ENCODE measurements around the gene EVC2.

EVC2 gene

DNA sequence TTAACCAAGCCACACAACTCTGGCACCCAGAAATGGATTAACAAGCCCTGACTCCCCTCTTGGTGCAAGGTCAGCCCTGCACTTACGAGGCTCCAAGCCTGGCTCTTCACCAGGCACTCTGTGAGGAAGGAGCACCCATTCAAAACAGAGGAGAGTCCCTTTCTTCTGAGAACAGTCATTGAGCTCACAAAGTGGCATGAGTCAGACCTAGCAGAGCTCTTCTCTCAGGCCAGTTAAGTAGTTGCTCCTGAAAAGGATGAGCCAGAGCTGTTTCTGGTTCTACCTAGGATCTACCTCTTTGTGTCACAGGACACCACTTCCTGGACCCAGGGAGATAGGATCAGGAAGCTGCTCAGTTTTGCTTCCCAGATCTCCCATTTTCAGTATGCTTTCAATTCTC lies 48.2 kb downstream of the EVC2 start:
- DNase-seq = no peak

DNA sequence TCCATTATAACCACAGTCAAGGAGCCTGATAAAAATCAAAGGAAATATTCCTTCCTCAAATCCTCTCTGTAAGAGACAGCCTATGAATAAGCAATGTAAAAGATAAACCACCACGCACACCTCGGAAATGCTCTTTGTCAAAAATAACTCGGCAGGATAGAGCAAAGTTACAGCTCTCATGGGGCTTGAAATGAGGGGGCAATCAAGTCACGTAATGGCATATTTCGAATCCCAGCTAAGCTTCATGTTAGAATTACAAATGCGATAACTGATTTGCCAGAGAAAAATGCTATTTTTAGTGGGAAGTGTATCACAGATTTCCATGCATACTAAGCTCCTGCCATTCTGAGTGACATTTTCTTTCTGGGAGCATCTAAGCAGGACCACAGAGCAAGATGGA lies 49.4 kb downstream of the EVC2 start:
- DNase-seq = no peak

DNA sequence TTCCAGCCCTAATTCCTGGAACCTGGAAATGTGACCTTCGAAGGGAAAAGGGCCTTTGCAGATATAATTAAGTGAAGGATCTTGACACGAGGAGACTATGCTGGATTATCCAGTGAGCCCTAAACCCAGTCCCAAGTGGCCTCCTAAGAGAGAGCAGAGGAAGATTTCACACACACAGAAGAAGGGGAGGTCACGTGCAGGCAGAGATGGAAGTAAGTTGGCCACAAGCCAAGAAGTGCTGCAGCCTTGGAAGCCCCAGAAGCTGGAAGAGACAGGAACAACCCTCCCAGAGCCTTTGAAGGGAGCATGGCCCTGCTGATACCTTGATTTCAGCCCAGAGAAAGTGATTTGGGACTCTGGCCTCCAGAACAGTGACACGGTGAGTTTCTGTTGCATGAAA lies 51.9 kb downstream of the EVC2 start:
- DNase-seq = no peak

DNA sequence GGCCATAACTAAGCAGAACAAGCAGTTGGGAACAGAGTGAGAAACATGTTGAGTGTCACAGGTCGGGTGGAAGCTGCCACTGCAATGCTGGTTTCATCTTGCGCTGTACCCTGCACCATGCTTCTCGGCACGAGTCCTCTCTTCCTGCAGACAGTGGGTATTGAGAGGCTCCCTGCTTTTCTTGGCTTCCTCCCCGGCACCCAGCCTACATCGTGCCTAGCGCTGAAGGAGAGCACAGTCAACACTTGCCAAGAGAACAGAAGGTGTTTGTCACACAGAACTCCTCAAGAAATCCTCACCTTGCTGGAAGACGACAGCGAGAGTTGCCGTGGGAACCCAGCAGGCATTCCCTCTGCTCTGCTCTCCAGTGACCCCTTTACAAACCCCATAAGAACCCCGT lies 53.6 kb downstream of the EVC2 start:
- no peak for DNase-seq

- DNase-seq = no peak
Observed at GRCh38 chr4:5651089-5651488, 57.3 kb downstream of the EVC2 start.

GRCh38 chr4:5650040-5650439 lies 58.3 kb downstream of the EVC2 start:
- DNase-seq = no peak

- no peak for DNase-seq
Observed at GRCh38 chr4:5647351-5647750, 61.0 kb downstream of the EVC2 start.

DNA sequence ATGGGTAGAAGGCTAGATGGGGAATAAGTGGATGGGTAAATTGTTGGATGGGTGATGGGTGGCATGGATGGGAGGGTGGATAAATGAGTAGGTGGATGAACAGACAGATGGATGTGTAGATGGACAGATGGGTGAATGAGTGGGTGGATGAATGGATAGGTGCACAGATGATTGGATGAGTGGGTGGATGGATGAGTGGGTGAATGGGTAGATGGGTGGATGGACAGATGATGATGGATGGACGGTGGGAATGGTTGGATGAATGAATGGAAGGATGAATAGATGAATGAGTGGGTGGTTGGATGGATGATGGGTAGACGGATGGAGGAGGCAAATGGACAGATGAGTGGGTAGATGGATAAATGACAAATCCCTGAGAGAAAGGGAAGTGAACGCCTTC lies 68.3 kb downstream of the EVC2 start:
- DNase-seq = no peak

DNA sequence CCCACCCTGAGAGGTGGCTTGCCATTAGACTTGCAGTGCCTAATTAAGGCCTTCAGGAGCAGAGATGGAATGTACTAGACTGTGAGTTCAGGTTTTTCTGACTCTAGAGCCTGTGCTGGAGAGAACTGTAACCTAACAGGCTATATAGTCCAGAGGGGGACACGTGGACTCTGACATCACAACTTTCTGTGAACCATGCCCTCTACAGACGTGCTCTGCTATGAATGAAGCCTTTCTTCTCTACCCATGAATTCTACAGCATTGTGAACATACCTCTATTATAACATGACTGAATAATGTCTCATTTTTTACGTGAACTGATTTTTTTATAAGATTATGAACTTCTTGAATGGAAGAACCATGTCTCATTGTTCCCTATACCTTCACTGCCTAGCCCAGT lies 68.8 kb downstream of the EVC2 start:
- no peak for DNase-seq

GRCh38 chr4:5638976-5639375 lies 69.4 kb downstream of the EVC2 start:
- no peak for DNase-seq

GRCh38 chr4:5638316-5638715 lies 70.0 kb downstream of the EVC2 start:
- no peak for DNase-seq

GRCh38 chr4:5636766-5637670 lies 71.3 kb downstream of the EVC2 start:
- no peak for DNase-seq

- DNase-seq = no peak
Observed at GRCh38 chr4:5635826-5636195, 72.5 kb downstream of the EVC2 start.

DNA sequence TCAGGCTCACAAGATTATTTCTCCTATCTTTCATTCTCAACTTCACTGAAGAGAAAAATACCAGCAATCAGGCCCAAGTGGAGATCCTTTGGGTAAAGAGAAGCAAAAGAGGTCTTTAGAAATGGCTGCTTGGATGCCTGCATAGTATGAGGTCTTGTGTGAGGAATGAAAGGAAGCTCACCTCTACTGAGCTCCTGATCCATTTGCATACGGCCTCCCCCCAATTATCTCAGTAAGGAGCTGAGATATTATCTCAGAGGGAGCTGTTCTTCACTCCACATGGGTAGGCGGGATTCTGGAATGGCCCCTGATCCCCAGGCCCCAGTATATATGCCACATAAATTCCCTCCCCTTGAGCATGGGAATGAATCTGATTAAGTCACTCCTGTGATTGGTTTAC lies 75.8 kb downstream of the EVC2 start:
- no peak for DNase-seq

DNA sequence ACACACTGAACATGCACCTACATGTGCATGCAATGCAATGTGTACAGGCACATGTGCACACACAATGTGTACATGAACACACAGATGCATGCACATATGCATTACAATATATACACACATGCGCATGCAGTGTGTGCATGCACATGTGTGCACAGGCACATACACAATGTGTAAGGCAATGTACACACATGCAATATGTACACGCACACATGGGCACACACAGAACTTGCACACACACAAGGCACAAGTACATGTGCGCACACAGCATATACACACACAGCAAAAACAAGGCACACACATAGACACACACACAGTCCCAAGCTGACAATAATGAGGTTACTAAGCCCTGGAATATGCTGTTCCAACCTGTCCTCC lies 76.3 kb downstream of the EVC2 start:
- DNase-seq = no peak

DNA sequence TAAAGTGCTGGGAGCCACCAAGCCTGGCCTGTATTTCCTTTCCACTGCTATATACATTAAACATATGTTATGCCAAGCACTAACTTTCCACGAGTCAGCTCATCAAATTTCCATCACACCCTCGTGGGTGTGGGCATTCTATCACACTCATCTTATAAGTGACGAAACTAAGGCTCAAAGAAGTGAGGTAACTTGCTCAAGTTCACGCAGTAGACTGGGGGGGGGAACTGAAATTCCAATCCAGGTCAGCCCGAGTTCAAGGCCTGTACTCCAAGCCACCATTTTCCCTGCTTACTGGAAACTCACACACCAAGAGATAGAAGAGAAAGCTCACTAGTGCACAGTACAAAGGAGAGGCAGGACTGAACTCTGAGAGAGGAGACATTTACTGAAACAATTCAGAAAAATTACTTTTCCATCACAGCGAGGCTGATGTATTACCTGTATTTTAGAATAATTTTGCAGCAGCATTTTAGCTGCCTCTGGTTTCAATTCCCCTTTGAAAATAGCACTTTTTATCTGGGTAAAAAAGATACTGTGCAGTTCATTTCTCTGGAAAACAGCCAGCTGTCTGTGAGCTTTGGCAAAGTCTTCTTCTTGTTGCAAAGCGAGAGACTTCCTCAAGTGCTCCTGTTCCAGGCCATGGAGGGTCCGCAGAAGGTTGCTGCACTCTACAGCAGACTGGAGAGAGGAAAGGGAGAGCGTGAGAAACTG lies 76.8 kb downstream of the EVC2 start:
- no peak for DNase-seq

DNA sequence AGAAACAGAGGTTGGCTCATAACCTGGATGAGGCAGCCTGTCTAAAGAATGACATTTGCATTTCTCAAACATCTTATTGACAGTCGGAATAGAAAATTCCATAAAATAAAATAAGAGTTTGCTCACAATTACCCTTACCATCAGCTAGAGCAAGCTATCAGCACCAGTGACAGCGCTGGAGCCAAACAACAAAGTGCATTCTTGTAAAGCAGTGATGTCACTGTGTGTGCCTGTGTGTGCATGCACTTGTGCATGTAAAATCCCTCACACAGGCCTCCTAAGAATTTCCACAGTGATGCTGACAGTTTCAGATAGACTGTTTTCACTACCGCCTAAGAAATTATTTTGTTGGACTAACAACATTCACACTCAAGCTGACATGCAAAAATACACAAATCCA lies 77.6 kb downstream of the EVC2 start:
- no peak for DNase-seq

- no peak for DNase-seq
Observed at GRCh38 chr4:5629542-5629941, 78.8 kb downstream of the EVC2 start.

DNA sequence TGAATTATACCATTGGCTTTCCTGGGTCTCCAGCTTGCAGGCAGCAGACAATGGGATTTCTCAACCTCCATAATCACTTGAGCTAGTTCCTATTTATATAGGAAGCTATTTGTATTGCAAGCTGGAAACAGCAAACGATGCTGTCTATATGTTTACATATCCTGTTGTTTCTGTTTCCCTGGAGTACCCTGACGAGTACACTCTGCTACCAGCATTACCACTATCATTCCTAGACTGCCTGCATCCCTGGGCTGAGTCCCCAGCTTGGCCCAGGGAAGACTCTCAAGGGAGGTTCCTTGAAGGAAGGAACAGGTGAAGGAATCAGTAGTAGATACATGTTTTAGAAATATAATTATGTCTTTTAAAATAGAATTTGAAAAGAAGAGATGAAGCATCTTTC lies 81.4 kb downstream of the EVC2 start:
- no peak for DNase-seq

GRCh38 chr4:5622596-5622995 lies 85.8 kb downstream of the EVC2 start:
- no peak for DNase-seq

DNA sequence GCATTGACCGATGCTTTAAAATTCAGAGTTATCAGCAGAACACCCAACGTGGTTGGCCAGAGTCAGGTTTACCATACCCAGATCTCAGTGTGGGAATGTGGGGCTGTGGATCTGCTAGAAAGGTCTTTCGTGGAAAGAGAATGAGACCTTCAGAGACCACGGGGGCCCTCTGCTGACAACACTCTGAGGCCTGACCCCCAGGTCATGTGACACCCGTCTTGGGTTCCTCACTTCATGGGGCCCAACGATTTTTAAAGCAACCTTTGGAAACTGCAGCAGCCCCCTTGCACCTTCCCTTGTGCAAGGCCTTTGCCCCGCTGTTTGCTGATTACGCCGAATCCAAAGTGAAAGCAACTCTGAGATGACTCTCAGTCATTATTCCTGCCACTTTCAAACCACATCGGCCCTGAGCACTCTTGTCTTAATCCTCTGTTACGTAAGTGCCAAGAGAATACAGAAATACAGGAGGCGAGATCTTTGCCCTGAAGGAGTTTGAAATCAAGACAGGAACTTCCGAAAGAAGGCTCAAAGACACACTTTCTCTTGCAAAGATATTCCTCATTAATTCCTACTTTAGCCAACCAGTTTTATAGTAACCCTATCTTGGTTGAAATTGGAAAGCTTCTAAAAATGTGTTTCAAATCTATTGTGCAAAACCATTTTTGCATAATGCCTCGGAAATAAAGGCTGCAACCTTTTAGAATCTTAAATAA lies 88.3 kb downstream of the EVC2 start:
- DNase-seq = no peak

DNA sequence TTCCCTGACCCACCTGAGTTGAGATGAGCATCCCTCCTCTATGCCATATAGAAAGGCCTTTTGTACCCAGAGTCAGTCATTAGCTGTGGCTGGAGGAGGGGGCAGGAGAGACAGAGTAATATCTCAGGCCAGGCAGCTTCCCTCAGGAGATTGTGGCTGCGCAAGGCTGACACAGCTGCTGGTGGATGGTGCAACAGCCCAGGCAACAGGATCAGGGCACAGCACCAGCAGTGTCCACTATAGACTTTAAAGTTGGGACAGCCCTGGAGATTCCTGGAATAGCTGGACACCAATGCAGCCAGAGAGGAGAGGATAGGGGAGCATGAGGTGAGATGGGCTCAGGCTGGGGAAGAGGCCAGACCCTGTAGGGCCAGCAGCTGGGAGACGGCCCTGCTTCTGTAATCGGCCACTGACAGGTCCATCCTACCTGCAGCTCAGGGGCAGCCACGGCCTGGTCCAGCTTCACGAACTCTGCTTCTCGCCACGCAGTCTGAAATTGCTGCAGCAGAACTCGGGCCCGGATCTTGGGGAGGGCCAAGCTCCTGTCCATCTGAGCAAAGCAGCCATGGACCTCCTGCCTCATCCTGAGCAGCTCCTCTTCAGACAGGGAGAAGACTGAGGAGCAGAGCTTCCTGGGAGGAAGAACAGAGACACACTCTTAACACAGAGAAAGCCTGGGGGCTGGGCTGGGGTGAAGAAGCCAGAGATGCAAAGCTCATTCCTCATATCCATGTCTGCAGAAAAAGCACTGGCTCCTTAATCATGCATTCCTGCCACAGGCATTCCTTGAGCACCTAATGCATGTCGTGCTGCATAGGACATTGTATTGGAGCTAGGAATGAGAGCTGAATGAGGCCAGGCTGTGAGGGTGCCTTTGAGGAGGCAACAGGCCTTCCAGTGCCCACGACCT lies 90.1 kb downstream of the EVC2 start:
- DNase-seq = no peak
